GM21526 (cell line): Measurements from ENCODE around the gene CD177.
"Not testable (repeated sequence)": the region's sequence is repeated elsewhere in the genome, so short reads cannot be mapped to it uniquely, and the experiment has no call there.

Experiments
- ATAC-seq: cut with Tn5 transposase; IDR thresholded peaks from one replicate; pipeline ENCODE4 v1.9.1; 2021; ENCODE audit warnings: moderate library complexity; ENCODE audit not compliant: unreplicated experiment, low FRiP score

The CD177 gene

GRCh38 chr19:43380008-43380407 lies 26.5 kb downstream of the CD177 start:
- ATAC-seq: no peak

GRCh38 chr19:43380771-43381386 lies 27.4 kb downstream of the CD177 start:
- no peak for ATAC-seq

GRCh38 chr19:43382586-43383216 lies 29.2 kb downstream of the CD177 start:
- not testable (repeated sequence) for ATAC-seq

- ATAC-seq: not testable (repeated sequence)
Observed at GRCh38 chr19:43383254-43383653, 29.8 kb downstream of the CD177 start.

- ATAC-seq: not testable (repeated sequence)
Observed at GRCh38 chr19:43383759-43384158, 30.3 kb downstream of the CD177 start.

- ATAC-seq: not testable (repeated sequence)
Observed at GRCh38 chr19:43390903-43391551, 37.5 kb downstream of the CD177 start.

GRCh38 chr19:43391552-43391935 lies 38.1 kb downstream of the CD177 start:
- ATAC-seq: not testable (repeated sequence)

- not testable (repeated sequence) for ATAC-seq
Observed at GRCh38 chr19:43393501-43393900, 40.0 kb downstream of the CD177 start.

GRCh38 chr19:43395561-43395960 lies 42.1 kb downstream of the CD177 start:
- ATAC-seq: no peak

- no peak for ATAC-seq
Observed at GRCh38 chr19:43406297-43406696, 52.8 kb downstream of the CD177 start.

GRCh38 chr19:43407416-43408005 lies 54.0 kb downstream of the CD177 start:
- no peak for ATAC-seq

GRCh38 chr19:43408043-43408442 lies 54.6 kb downstream of the CD177 start:
- ATAC-seq: no peak

GRCh38 chr19:43409415-43409814 lies 55.9 kb downstream of the CD177 start:
- ATAC-seq: no peak

- ATAC-seq: no peak
Observed at GRCh38 chr19:43412441-43412840, 59.0 kb downstream of the CD177 start.
